ENCODE results near the gene SLC35A4.

DNA sequence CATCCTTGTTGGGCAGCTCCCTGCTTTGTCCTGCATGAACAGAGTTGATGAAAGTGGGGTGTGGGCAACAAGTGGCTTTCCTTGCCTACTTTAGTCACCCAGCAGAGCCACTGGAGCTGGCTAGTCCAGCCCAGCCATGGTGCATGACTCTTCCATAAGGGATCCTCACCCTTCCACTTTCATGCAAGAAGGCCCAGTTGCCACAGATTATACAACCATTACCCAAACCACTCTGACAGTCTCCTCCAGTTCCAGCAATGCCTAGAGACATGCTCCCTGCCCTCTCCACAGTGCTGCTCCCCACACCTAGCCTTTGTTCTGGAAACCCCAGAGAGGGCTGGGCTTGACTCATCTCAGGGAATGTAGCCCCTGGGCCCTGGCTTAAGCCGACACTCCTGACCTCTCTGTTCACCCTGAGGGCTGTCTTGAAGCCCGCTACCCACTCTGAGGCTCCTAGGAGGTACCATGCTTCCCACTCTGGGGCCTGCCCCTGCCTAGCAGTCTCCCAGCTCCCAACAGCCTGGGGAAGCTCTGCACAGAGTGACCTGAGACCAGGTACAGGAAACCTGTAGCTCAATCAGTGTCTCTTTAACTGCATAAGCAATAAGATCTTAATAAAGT is 3.9 kb downstream of the SLC35A4 start:
- TF ChIP-seq CEBPB (IDR thresholded peaks at IDR 0.05) (no peak), CREB1 (IDR thresholded peaks at IDR 0.05; ENCODE audit: low read depth) (no peak), TAF1 (IDR thresholded peaks at IDR 0.05; ENCODE audit: low read depth) (no peak), TCF12 (IDR thresholded peaks at IDR 0.05; ENCODE audit: low read depth) (no peak), EP300 (IDR thresholded peaks at IDR 0.05; ENCODE audit: borderline replicate concordance) (no peak), RAD21 (IDR thresholded peaks at IDR 0.05; ENCODE audit: low read depth) (no peak), EGR1 (IDR thresholded peaks at IDR 0.05) (no peak)
- TF ChIP-seq, protein P1, sequence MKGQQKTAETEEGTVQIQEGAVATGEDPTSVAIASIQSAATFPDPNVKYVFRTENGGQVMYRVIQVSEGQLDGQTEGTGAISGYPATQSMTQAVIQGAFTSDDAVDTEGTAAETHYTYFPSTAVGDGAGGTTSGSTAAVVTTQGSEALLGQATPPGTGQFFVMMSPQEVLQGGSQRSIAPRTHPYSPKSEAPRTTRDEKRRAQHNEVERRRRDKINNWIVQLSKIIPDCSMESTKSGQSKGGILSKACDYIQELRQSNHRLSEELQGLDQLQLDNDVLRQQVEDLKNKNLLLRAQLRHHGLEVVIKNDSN (IDR thresholded peaks at IDR 0.05), result no peak
- TF ChIP-seq, protein P2, sequence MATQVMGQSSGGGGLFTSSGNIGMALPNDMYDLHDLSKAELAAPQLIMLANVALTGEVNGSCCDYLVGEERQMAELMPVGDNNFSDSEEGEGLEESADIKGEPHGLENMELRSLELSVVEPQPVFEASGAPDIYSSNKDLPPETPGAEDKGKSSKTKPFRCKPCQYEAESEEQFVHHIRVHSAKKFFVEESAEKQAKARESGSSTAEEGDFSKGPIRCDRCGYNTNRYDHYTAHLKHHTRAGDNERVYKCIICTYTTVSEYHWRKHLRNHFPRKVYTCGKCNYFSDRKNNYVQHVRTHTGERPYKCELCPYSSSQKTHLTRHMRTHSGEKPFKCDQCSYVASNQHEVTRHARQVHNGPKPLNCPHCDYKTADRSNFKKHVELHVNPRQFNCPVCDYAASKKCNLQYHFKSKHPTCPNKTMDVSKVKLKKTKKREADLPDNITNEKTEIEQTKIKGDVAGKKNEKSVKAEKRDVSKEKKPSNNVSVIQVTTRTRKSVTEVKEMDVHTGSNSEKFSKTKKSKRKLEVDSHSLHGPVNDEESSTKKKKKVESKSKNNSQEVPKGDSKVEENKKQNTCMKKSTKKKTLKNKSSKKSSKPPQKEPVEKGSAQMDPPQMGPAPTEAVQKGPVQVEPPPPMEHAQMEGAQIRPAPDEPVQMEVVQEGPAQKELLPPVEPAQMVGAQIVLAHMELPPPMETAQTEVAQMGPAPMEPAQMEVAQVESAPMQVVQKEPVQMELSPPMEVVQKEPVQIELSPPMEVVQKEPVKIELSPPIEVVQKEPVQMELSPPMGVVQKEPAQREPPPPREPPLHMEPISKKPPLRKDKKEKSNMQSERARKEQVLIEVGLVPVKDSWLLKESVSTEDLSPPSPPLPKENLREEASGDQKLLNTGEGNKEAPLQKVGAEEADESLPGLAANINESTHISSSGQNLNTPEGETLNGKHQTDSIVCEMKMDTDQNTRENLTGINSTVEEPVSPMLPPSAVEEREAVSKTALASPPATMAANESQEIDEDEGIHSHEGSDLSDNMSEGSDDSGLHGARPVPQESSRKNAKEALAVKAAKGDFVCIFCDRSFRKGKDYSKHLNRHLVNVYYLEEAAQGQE (IDR thresholded peaks at IDR 0.05; ENCODE audit: low read depth), result no peak
- TF ChIP-seq, protein P3, sequence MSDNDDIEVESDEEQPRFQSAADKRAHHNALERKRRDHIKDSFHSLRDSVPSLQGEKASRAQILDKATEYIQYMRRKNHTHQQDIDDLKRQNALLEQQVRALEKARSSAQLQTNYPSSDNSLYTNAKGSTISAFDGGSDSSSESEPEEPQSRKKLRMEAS (IDR thresholded peaks at IDR 0.05), result no peak

All from Ishikawa (cell line).